ENCODE results near the gene VASN. TPM values are rescaled to one million over a fixed set of nuclear protein-coding genes. Genes with fewer than 3 reads are reported as not detected.

VASN gene
- total and polyA plus RNA-seq, 9 of the 15 experiments (the other 6 are each of a cell fraction or from before 2014, with no cell fraction given) = 0.01 to 2.5 (median 0.41) TPM; not detected in 1

DNA sequence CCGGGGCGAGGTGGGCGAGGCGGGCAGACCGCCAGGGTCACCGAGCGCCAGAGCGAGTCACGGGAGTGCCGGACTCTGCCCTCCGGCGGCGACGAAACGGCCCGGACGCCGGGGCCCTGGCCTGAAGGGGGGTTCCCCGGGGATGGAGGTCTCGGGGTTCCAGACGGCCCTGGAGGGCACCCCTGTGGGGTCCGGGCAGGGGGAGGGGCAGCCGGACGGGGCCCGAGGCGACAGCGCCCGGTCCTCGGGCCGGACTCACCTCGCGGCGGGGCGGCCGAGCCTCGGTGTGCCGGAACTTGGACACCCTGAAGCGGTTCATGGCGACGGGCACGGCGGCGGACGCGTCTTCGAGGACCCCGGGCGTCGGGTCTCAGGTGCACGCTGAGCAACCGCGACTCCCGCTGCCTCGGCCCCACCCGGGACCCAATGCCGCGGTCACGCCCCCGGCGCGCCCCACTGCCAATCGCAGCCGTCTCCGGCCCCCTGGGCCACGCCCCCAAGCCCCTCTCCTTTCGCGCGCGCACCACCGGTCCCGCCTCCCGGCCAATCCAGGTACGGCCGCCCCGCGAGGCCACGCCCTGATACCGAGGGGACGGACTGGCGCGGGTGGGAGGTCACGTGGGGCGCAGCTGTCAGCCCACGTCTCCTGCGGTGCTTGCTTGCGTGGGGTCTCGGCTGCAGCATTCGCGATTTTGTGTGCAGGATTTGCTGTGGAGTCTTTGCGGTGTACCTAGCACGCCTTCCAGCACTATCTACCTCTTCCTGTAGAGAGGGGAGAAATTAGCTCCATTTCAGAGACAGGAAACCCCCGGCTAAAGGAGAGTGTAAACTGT is 44.8 kb downstream of the VASN start, which contains the start of gene CORO7 (continued):
- TF ChIP-seq SIN3A (IDR thresholded peaks at IDR 0.05; ENCODE audit: borderline replicate concordance in 2 of 2, control insufficient read depth in 1 of 2, low read depth in 2 of 2, low read length in 2 of 2) = peak in 1 of 2 experiments; percentile 79; a peak in 2 of 4 replicates
- peak; percentile 38 for TF ChIP-seq CCNT2 (IDR thresholded peaks at IDR 0.05; ENCODE audit: borderline replicate concordance, extremely low read depth, insufficient read length, low read depth, low read length)
- no peak for TF ChIP-seq DNMT1 (IDR thresholded peaks at IDR 0.05)
- TF ChIP-seq KLF1 (tag; IDR thresholded peaks at IDR 0.05) = peak; percentile 15; the same call in 1 of the 2 replicates
- TF ChIP-seq, protein P1, sequence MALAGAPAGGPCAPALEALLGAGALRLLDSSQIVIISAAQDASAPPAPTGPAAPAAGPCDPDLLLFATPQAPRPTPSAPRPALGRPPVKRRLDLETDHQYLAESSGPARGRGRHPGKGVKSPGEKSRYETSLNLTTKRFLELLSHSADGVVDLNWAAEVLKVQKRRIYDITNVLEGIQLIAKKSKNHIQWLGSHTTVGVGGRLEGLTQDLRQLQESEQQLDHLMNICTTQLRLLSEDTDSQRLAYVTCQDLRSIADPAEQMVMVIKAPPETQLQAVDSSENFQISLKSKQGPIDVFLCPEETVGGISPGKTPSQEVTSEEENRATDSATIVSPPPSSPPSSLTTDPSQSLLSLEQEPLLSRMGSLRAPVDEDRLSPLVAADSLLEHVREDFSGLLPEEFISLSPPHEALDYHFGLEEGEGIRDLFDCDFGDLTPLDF (CRISPR knock-in tag; IDR thresholded peaks at IDR 0.05) = peak; percentile 97
- peak; percentile 85 for TF ChIP-seq RBFOX2 (IDR thresholded peaks at IDR 0.05; ENCODE audit: low read depth, low read length)
- TF ChIP-seq ZFP30 (CRISPR knock-in tag; IDR thresholded peaks at IDR 0.05; ENCODE audit: borderline replicate concordance) = no peak
- no peak for TF ChIP-seq NFRKB (IDR thresholded peaks at IDR 0.05; ENCODE audit: low read depth)
- TF ChIP-seq, protein P2, sequence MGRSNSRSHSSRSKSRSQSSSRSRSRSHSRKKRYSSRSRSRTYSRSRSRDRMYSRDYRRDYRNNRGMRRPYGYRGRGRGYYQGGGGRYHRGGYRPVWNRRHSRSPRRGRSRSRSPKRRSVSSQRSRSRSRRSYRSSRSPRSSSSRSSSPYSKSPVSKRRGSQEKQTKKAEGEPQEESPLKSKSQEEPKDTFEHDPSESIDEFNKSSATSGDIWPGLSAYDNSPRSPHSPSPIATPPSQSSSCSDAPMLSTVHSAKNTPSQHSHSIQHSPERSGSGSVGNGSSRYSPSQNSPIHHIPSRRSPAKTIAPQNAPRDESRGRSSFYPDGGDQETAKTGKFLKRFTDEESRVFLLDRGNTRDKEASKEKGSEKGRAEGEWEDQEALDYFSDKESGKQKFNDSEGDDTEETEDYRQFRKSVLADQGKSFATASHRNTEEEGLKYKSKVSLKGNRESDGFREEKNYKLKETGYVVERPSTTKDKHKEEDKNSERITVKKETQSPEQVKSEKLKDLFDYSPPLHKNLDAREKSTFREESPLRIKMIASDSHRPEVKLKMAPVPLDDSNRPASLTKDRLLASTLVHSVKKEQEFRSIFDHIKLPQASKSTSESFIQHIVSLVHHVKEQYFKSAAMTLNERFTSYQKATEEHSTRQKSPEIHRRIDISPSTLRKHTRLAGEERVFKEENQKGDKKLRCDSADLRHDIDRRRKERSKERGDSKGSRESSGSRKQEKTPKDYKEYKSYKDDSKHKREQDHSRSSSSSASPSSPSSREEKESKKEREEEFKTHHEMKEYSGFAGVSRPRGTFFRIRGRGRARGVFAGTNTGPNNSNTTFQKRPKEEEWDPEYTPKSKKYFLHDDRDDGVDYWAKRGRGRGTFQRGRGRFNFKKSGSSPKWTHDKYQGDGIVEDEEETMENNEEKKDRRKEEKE (IDR thresholded peaks at IDR 0.05; ENCODE audit: borderline replicate concordance in 1 of 2, control insufficient read depth in 1 of 2, low read depth in 2 of 2, low read length in 1 of 2) = no peak
- TF ChIP-seq JUND (IDR thresholded peaks at IDR 0.05; ENCODE audit: borderline replicate concordance, low read depth, low read length) = no peak
- TF ChIP-seq JUND (tag; IDR thresholded peaks at IDR 0.05; ENCODE audit: borderline replicate concordance, low read depth, low read length) = no peak
- TF ChIP-seq ESRRB (CRISPR knock-in tag; IDR thresholded peaks at IDR 0.05; ENCODE audit: borderline replicate concordance) = no peak
- TF ChIP-seq ZNF146 (CRISPR knock-in tag; IDR thresholded peaks at IDR 0.05; ENCODE audit: unreplicated experiment) = no peak
- no peak for TF ChIP-seq ZBED1 (IDR thresholded peaks at IDR 0.05)
- TF ChIP-seq NRF1 (conservative IDR thresholded peaks at IDR 0.05 in 1 of 2, IDR thresholded peaks at IDR 0.05 in 1 of 2) = peak; percentile 88 to 90
- TF ChIP-seq, protein P3, sequence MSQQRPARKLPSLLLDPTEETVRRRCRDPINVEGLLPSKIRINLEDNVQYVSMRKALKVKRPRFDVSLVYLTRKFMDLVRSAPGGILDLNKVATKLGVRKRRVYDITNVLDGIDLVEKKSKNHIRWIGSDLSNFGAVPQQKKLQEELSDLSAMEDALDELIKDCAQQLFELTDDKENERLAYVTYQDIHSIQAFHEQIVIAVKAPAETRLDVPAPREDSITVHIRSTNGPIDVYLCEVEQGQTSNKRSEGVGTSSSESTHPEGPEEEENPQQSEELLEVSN (IDR thresholded peaks at IDR 0.05; ENCODE audit: borderline replicate concordance in 1 of 2, extremely low read depth in 1 of 2, insufficient read depth in 1 of 2, insufficient read length in 1 of 2, low read depth in 1 of 2, low read length in 1 of 2, poor library complexity in 1 of 2, severe bottlenecking in 1 of 2) = peak; percentile 92 to 94
- TF ChIP-seq, protein P4, sequence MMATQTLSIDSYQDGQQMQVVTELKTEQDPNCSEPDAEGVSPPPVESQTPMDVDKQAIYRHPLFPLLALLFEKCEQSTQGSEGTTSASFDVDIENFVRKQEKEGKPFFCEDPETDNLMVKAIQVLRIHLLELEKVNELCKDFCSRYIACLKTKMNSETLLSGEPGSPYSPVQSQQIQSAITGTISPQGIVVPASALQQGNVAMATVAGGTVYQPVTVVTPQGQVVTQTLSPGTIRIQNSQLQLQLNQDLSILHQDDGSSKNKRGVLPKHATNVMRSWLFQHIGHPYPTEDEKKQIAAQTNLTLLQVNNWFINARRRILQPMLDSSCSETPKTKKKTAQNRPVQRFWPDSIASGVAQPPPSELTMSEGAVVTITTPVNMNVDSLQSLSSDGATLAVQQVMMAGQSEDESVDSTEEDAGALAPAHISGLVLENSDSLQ (IDR thresholded peaks at IDR 0.05) = peak; percentile 87
- 0 out of 2 replicates have a peak, but pooled peaks have one; percentile 25 for TF ChIP-seq PHB (CRISPR knock-in tag; IDR thresholded peaks at IDR 0.05)
- TF ChIP-seq RB1 (IDR thresholded peaks at IDR 0.05; ENCODE audit: low read depth) = peak; percentile 95; the same call in 1 of the 2 replicates

Data from K562 (cell line).